MM.1S (cell line): ENCODE results near the gene S100Z.
"Not testable (repeated sequence)": the region's sequence is repeated elsewhere in the genome, so short reads cannot be mapped to it uniquely, and the experiment has no call there.

Experiments used
- DNase-seq: peaks from one replicate; pipeline ENCODE4 v3.0.0-alpha.2; 2015
- H2AFZ ChIP-seq: fragments of 300-600 bp; sonication (generic); 2 replicates; pipeline ENCODE4 v1.6.0; 2016; ENCODE audit warnings: antibody characterized with exemption, low read length
- H3F3A ChIP-seq: fragments of 300-600 bp; sonication (generic); 2 replicates; pipeline ENCODE4 v1.6.1; 2016; ENCODE audit warnings: mild to moderate bottlenecking, antibody characterized with exemption, low read length, moderate library complexity, mixed read lengths; ENCODE audit not compliant: insufficient read depth
- H3K27ac ChIP-seq: fragments of 300-600 bp; sonication (generic); 2 replicates; pipeline ENCODE4 v1.5.1; 2016; ENCODE audit warnings: mild to moderate bottlenecking, low read length
- H3K27me3 ChIP-seq: fragments of 300-600 bp; sonication (generic); replicated peaks from 2 replicates; pipeline ENCODE4 v1.6.0; 2016; ENCODE audit warnings: low read length; ENCODE audit not compliant: insufficient read depth
- H3K36me3 ChIP-seq: fragments of 300-600 bp; sonication (generic); replicated peaks from 2 replicates; pipeline ENCODE4 v1.6.1; 2016; ENCODE audit warnings: mild to moderate bottlenecking, low read length, mixed read lengths; ENCODE audit not compliant: insufficient read depth
- H3K4me1 ChIP-seq: fragments of 300-600 bp; sonication (generic); 2 replicates; pipeline ENCODE4 v1.6.1; 2016; ENCODE audit warnings: low read length, mixed read lengths
- H3K4me2 ChIP-seq: fragments of 300-600 bp; sonication (generic); 2 replicates; pipeline ENCODE4 v1.6.0; 2016; ENCODE audit warnings: low read depth, low read length
- H3K4me3 ChIP-seq: fragments of 300-600 bp; sonication (generic); 2 replicates; pipeline ENCODE4 v1.5.1; 2016; ENCODE audit warnings: low read length, mixed read lengths
- H3K79me2 ChIP-seq: fragments of 300-600 bp; sonication (generic); 2 replicates; pipeline ENCODE4 v1.6.1; 2016; ENCODE audit warnings: mixed run types, low read length, mixed read lengths
- H3K9ac ChIP-seq: fragments of 300-600 bp; sonication (generic); 2 replicates; pipeline ENCODE4 v1.6.1; 2016; ENCODE audit warnings: low read length, mixed read lengths
- H3K9me2 ChIP-seq: fragments of 300-600 bp; sonication (generic); replicated peaks from 2 replicates; pipeline ENCODE4 v1.6.1; 2016; ENCODE audit warnings: mild to moderate bottlenecking, low read length, mixed read lengths; ENCODE audit not compliant: insufficient read depth
- H3K9me3 ChIP-seq: fragments of 300-600 bp; sonication (generic); replicated peaks from 2 replicates; pipeline ENCODE4 v1.6.1; 2016; ENCODE audit warnings: mild to moderate bottlenecking, low read length, mixed read lengths; ENCODE audit not compliant: insufficient read depth
- H4K20me1 ChIP-seq: fragments of 300-600 bp; sonication (generic); 2 replicates; pipeline ENCODE4 v1.6.1; 2016; ENCODE audit warnings: mild to moderate bottlenecking, low read length, moderate library complexity, mixed read lengths; ENCODE audit not compliant: insufficient read depth
- CTCF ChIP-seq: fragments of 300-600 bp; sonication (generic); IDR thresholded peaks from 2 replicates; pipeline ENCODE4 v1.5.1; 2016; ENCODE audit warnings: antibody characterized with exemption, low read length, mixed read lengths
- EZH2 ChIP-seq: fragments of 300-600 bp; sonication (generic); optimal IDR thresholded peaks from 2 replicates; pipeline ENCODE3; 2017; ENCODE audit warnings: low read depth, mild to moderate bottlenecking, antibody characterized with exemption, low read length, mixed read lengths
- EZH2phosphoT487 ChIP-seq: fragments of 300-600 bp; sonication (generic); IDR thresholded peaks from 2 replicates; pipeline ENCODE4 v1.6.1; 2018; ENCODE audit warnings: antibody characterized with exemption, low read length

Gene S100Z

GRCh38 chr5:76914671-76915070 lies 64.9 kb downstream of the S100Z start:
- not testable (repeated sequence) for H3K27me3 ChIP-seq, H3K9me3 ChIP-seq

GRCh38 chr5:76918539-76918938 lies 68.7 kb downstream of the S100Z start:
- Histone ChIP-seq H3K79me2 (no peaks in the 10 kb centered on the region), H2AFZ (no peak overlapping the region), H3K27ac (no peak overlapping the region), H3K9ac (no peak overlapping the region), H3F3A (no peaks in the 10 kb centered on the region), H3K4me1 (no peaks in the 10 kb centered on the region), H3K27me3 (no peaks in the 10 kb centered on the region), H3K36me3 (no peaks in the 10 kb centered on the region), H4K20me1 (no peaks in the 10 kb centered on the region), H3K9me2 (no peaks in the 10 kb centered on the region), H3K4me3 (no peak overlapping the region), H3K4me2 (no peak overlapping the region), H3K9me3 (no peaks in the 10 kb centered on the region)
- no peak for DNase-seq
- no peak for TF ChIP-seq EZH2phosphoT487
- TF ChIP-seq EZH2: no peak
- no peak for TF ChIP-seq CTCF

More at GRCh38 chr5:76914671-76915070, 64.9 kb downstream of the S100Z start:
- H2AFZ ChIP-seq, H3K4me2 ChIP-seq, H3K4me3 ChIP-seq, DNase-seq, H3K27ac ChIP-seq, H4K20me1 ChIP-seq, H3K36me3 ChIP-seq, H3K9me2 ChIP-seq, H3K79me2 ChIP-seq, H3F3A ChIP-seq, H3K9ac ChIP-seq, H3K4me1 ChIP-seq: not testable (repeated sequence)

GRCh38 chr5:76920491-76920890 lies 70.7 kb downstream of the S100Z start:
- Histone ChIP-seq H3K36me3 (no peaks in the 10 kb centered on the region), H3K4me3 (no peak overlapping the region)
- no peak for DNase-seq

More at GRCh38 chr5:76920491-76920890, 70.7 kb downstream of the S100Z start:
- Histone ChIP-seq H3K4me2 (no peak overlapping the region), H3K9me2 (no peaks in the 10 kb centered on the region), H3K27ac (no peak overlapping the region), H3K9ac (no peak overlapping the region), H4K20me1 (no peaks in the 10 kb centered on the region), H3K9me3 (no peaks in the 10 kb centered on the region), H2AFZ (no peak overlapping the region), H3K27me3 (no peaks in the 10 kb centered on the region), H3F3A (no peaks in the 10 kb centered on the region), H3K4me1 (no peaks in the 10 kb centered on the region), H3K79me2 (no peaks in the 10 kb centered on the region)
- TF ChIP-seq EZH2phosphoT487: no peak
- TF ChIP-seq EZH2: no peak
- no peak for TF ChIP-seq CTCF
